ENCODE measurements around the gene KCNAB2.
"Not testable (repeated sequence)": the region's sequence is repeated elsewhere in the genome, so short reads cannot be mapped to it uniquely, and the experiment has no call there.

KCNAB2 gene

DNA sequence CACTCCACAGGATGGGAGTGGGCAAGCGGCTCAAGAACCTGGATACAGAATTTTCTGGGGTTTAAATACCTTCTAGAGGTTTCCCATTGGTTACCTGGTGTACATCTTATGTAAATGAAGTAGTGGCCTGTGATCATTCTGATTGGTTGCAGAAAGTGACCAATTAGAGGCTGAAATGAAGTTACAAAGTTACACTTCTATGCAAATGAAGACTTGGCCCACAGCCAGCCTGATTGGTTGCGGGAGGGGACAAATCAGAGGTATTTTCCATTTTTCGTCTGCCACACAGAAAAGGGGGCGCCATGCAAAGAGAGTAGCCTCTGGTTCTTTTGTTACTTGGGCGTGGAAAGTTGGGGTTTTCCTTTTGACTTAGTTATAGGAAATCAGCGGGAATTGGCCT is 8.9 kb downstream of the KCNAB2 start:
- H3K27me3 ChIP-seq (replicated peaks; ENCODE audit: control insufficient read depth, insufficient read depth, low read length) = no peaks in the 10 kb centered on the region
- no peak overlapping the region for H3K4me3 ChIP-seq (replicated peaks; ENCODE audit: low read depth, low read length)
- TF ChIP-seq CTCF (IDR thresholded peaks at IDR 0.05; ENCODE audit: insufficient read depth, low read length, poor library complexity, severe bottlenecking) = no peak
- DNase-seq (ENCODE audit: extremely low read depth, insufficient read length) = no peak
- H3K36me3 ChIP-seq (ENCODE audit: control insufficient read depth, insufficient read depth, low read length) = peaks cover 12% of the 10 kb centered on the region

GRCh38 chr1:6056572-6056948 is 10.9 kb downstream of the KCNAB2 start:
- no peaks in the 10 kb centered on the region for H3K27me3 ChIP-seq (replicated peaks; ENCODE audit: control insufficient read depth, insufficient read depth, low read length)
- peaks cover 12% of the 10 kb centered on the region for H3K36me3 ChIP-seq (ENCODE audit: control insufficient read depth, insufficient read depth, low read length)
- H3K4me3 ChIP-seq (replicated peaks; ENCODE audit: low read depth, low read length) = no peak overlapping the region
- no peak for DNase-seq (ENCODE audit: extremely low read depth, insufficient read length)
- TF ChIP-seq CTCF (IDR thresholded peaks at IDR 0.05; ENCODE audit: insufficient read depth, low read length, poor library complexity, severe bottlenecking) = no peak

- DNase-seq (ENCODE audit: extremely low read depth, insufficient read length) = no peak
- TF ChIP-seq CTCF (IDR thresholded peaks at IDR 0.05; ENCODE audit: insufficient read depth, low read length, poor library complexity, severe bottlenecking) = no peak
- no peaks in the 10 kb centered on the region for H3K27me3 ChIP-seq (replicated peaks; ENCODE audit: control insufficient read depth, insufficient read depth, low read length)
- H3K36me3 ChIP-seq (ENCODE audit: control insufficient read depth, insufficient read depth, low read length) = peaks cover 12% of the 10 kb centered on the region
- H3K4me3 ChIP-seq (replicated peaks; ENCODE audit: low read depth, low read length) = no peak overlapping the region
Observed at GRCh38 chr1:6057170-6057845, 11.6 kb downstream of the KCNAB2 start.

- Histone ChIP-seq H3K4me3 (replicated peaks; ENCODE audit: low read depth, low read length) (no peak overlapping the region), H3K36me3 (ENCODE audit: control insufficient read depth, insufficient read depth, low read length) (peaks cover 10% of the 10 kb centered on the region), H3K27me3 (replicated peaks; ENCODE audit: control insufficient read depth, insufficient read depth, low read length) (no peaks in the 10 kb centered on the region)
- TF ChIP-seq CTCF (IDR thresholded peaks at IDR 0.05; ENCODE audit: insufficient read depth, low read length, poor library complexity, severe bottlenecking) = no peak
- DNase-seq (ENCODE audit: extremely low read depth, insufficient read length) = no peak
Observed at GRCh38 chr1:6059866-6060265, 14.2 kb downstream of the KCNAB2 start.

GRCh38 chr1:6062670-6063069 is 17.0 kb downstream of the KCNAB2 start:
- no peaks in the 10 kb centered on the region for H3K27me3 ChIP-seq (replicated peaks; ENCODE audit: control insufficient read depth, insufficient read depth, low read length)
- TF ChIP-seq CTCF (IDR thresholded peaks at IDR 0.05; ENCODE audit: insufficient read depth, low read length, poor library complexity, severe bottlenecking) = no peak
- no peak for DNase-seq (ENCODE audit: extremely low read depth, insufficient read length)
- no peak overlapping the region for H3K4me3 ChIP-seq (replicated peaks; ENCODE audit: low read depth, low read length)
- peaks cover 10% of the 10 kb centered on the region for H3K36me3 ChIP-seq (ENCODE audit: control insufficient read depth, insufficient read depth, low read length)

DNA sequence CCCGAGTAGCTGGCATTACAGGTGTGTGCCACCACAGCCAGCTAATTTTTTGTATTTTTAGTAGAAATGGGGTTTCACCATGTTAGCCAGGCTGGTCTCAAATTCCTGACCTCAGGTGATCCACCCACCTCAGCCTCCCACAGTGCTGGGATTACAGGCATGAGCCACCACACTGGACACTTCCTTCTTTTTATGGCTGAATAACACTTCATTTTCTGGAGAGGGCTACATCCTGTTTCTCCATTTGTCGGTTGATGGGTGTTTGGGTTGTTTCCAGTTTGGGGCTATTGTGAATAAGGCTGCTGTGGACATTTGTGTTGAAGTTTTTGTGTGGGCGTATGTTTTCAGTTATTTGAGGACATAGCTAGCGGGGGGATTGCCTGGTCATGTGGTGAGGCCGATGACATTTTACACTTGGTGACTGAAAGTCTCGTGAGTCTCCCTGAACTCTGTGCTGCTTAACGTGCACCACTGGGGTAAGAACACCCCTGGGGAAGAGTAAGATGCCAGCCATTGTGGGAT is 17.9 kb downstream of the KCNAB2 start:
- not testable (repeated sequence) for H3K4me3 ChIP-seq (replicated peaks; ENCODE audit: low read depth, low read length); DNase-seq (ENCODE audit: extremely low read depth, insufficient read length); H3K27me3 ChIP-seq (replicated peaks; ENCODE audit: control insufficient read depth, insufficient read depth, low read length)
- peaks cover 10% of the 10 kb centered on the region for H3K36me3 ChIP-seq (ENCODE audit: control insufficient read depth, insufficient read depth, low read length)
